HEK293 (cell line): Measurements from ENCODE around the gene TEC.

Source experiments
- CTCF ChIA-PET: fragments of 350-600 bp; formaldehyde crosslinking; extraction: SDS; loops from one replicate; lab custom pipeline; 2021; ENCODE audit warnings: antibody characterized with exemption; lab: Yijun Ruan, JAX
- POLR2A ChIA-PET: fragments of 300-600 bp; formaldehyde crosslinking; extraction: SDS; loops from one replicate; lab custom pipeline; 2020; ENCODE audit warnings: antibody characterized with exemption, inconsistent platforms; lab: Yijun Ruan, JAX
- H3K27ac ChIP-seq: fragments of 200-500 bp; sonication (Bioruptor generic); 2 replicates; pipeline ENCODE4 v1.5.1; 2014; ENCODE audit warnings: low read depth, low read length, control low read depth, inconsistent platforms; ENCODE audit errors: extremely low read depth
- H3K36me3 ChIP-seq, 2 experiments: fragments of 200-500 bp in 1 of 2; sonication (Bioruptor generic) in 1 of 2; 1 replicate in 1 of 2; 2 replicates in 1 of 2; pipeline ENCODE4 v1.5.1; 2014 to 2017; ENCODE audit warnings: inconsistent platforms in 2 of 2, low read length in 2 of 2; ENCODE audit not compliant: control insufficient read depth in 2 of 2, insufficient read depth in 1 of 2
- H3K4me1 ChIP-seq: fragments of 200-500 bp; sonication (Bioruptor generic); 2 replicates; pipeline ENCODE4 v1.5.1; 2014; ENCODE audit warnings: mild to moderate bottlenecking, low read length, inconsistent platforms; ENCODE audit not compliant: control insufficient read depth, insufficient read depth
- H3K4me3 ChIP-seq: 2 replicates; pipeline ENCODE4 v1.5.1; 2011; ENCODE audit warnings: low read depth, mild to moderate bottlenecking, control low read depth, low read length, moderate library complexity
- H3K9me3 ChIP-seq: fragments of 200-500 bp; sonication (Bioruptor generic); 2 replicates; pipeline ENCODE4 v1.5.1; 2014; ENCODE audit warnings: low read depth, low read length, inconsistent platforms; ENCODE audit not compliant: control insufficient read depth, insufficient read depth
- EGR2 ChIP-seq: fragments of 450-650 bp; formaldehyde crosslinking; IDR thresholded peaks from 2 replicates; pipeline ENCODE4 v1.5.1; 2016; ENCODE audit warnings: low read depth, missing biosample characterization, missing genetic modification characterization
- SETDB1 ChIP-seq: IDR thresholded peaks from one replicate; pipeline ENCODE4 v1.6.1; 2017; ENCODE audit warnings: mild to moderate bottlenecking, low read length, moderate library complexity, mixed read lengths; ENCODE audit not compliant: insufficient read length
- TCF7L2 ChIP-seq: IDR thresholded peaks from 2 replicates; pipeline ENCODE4 v1.6.1; 2011; ENCODE audit warnings: low read depth, mild to moderate bottlenecking, inconsistent platforms, low read length, moderate library complexity, borderline replicate concordance
- YY2 ChIP-seq: fragments of 450-650 bp; formaldehyde crosslinking; IDR thresholded peaks from 2 replicates; pipeline ENCODE4 v1.5.1; 2016; ENCODE audit warnings: missing biosample characterization, missing genetic modification characterization
- ZBTB11 ChIP-seq: fragments of 450-650 bp; formaldehyde crosslinking; conservative IDR thresholded peaks from 2 replicates; pipeline ENCODE4 v1.5.1; 2016; ENCODE audit warnings: low read depth, missing biosample characterization, missing genetic modification characterization
- ZBTB17 ChIP-seq: fragments of 450-650 bp; formaldehyde crosslinking; IDR thresholded peaks from 2 replicates; pipeline ENCODE4 v1.5.1; 2016; ENCODE audit warnings: missing biosample characterization, missing genetic modification characterization
- ZBTB21 ChIP-seq: fragments of 450-650 bp; formaldehyde crosslinking; IDR thresholded peaks from 2 replicates; pipeline ENCODE4 v1.5.1; 2017; ENCODE audit warnings: missing biosample characterization, missing genetic modification characterization
- ZBTB8A ChIP-seq: fragments of 450-650 bp; formaldehyde crosslinking; IDR thresholded peaks from 2 replicates; pipeline ENCODE4 v1.5.1; 2016; ENCODE audit warnings: missing biosample characterization, missing genetic modification characterization
- ZFHX2 ChIP-seq: fragments of 450-650 bp; formaldehyde crosslinking; conservative IDR thresholded peaks from 2 replicates; pipeline ENCODE4 v1.5.1; 2016; ENCODE audit warnings: missing biosample characterization, missing genetic modification characterization
- ZFP37 ChIP-seq: fragments of 450-650 bp; formaldehyde crosslinking; IDR thresholded peaks from 2 replicates; pipeline ENCODE4 v1.5.1; 2016; ENCODE audit warnings: missing biosample characterization, missing genetic modification characterization
- ZNF112 ChIP-seq: fragments of 450-650 bp; formaldehyde crosslinking; IDR thresholded peaks from 2 replicates; pipeline ENCODE4 v1.5.0; 2017; ENCODE audit warnings: missing biosample characterization, missing genetic modification characterization
- ZNF114 ChIP-seq: fragments of 450-650 bp; formaldehyde crosslinking; IDR thresholded peaks from 2 replicates; pipeline ENCODE4 v1.5.0; 2017; ENCODE audit warnings: missing biosample characterization, missing genetic modification characterization
- ZNF140 ChIP-seq: fragments of 450-650 bp; formaldehyde crosslinking; IDR thresholded peaks from 2 replicates; pipeline ENCODE4 v1.5.1; 2016; ENCODE audit warnings: missing biosample characterization, missing genetic modification characterization
- ZNF23 ChIP-seq: fragments of 450-650 bp; formaldehyde crosslinking; IDR thresholded peaks from 2 replicates; pipeline ENCODE4 v1.5.1; 2016; ENCODE audit warnings: missing biosample characterization, missing genetic modification characterization, borderline replicate concordance
- ZNF24 ChIP-seq: fragments of 450-650 bp; formaldehyde crosslinking; IDR thresholded peaks from 2 replicates; pipeline ENCODE4 v1.5.1; 2016; ENCODE audit warnings: missing biosample characterization, missing genetic modification characterization
- ZNF248 ChIP-seq: fragments of 450-650 bp; formaldehyde crosslinking; IDR thresholded peaks from 2 replicates; pipeline ENCODE4 v1.5.1; 2017; ENCODE audit warnings: missing biosample characterization, missing genetic modification characterization
- ZNF324 ChIP-seq: fragments of 450-650 bp; formaldehyde crosslinking; IDR thresholded peaks from 2 replicates; pipeline ENCODE4 v1.5.1; 2016; ENCODE audit warnings: missing biosample characterization, missing genetic modification characterization
- ZNF394 ChIP-seq: fragments of 450-650 bp; formaldehyde crosslinking; IDR thresholded peaks from 2 replicates; pipeline ENCODE4 v1.5.1; 2016; ENCODE audit warnings: missing biosample characterization, missing genetic modification characterization, mild to moderate bottlenecking, moderate library complexity, borderline replicate concordance
- ZNF426 ChIP-seq: fragments of 450-650 bp; formaldehyde crosslinking; IDR thresholded peaks from 2 replicates; pipeline ENCODE4 v1.5.1; 2017; ENCODE audit warnings: missing biosample characterization, missing genetic modification characterization, mild to moderate bottlenecking, inconsistent platforms, moderate library complexity
- ZNF433 ChIP-seq: fragments of 450-650 bp; formaldehyde crosslinking; IDR thresholded peaks from 2 replicates; pipeline ENCODE4 v1.5.1; 2016; ENCODE audit warnings: missing biosample characterization, missing genetic modification characterization, low read depth
- ZNF518A ChIP-seq: fragments of 450-650 bp; formaldehyde crosslinking; conservative IDR thresholded peaks from 2 replicates; pipeline ENCODE4 v1.5.1; 2016; ENCODE audit warnings: low read depth, missing biosample characterization, missing genetic modification characterization
- ZNF544 ChIP-seq: fragments of 450-650 bp; formaldehyde crosslinking; IDR thresholded peaks from 2 replicates; pipeline ENCODE4 v1.5.0; 2017; ENCODE audit warnings: missing biosample characterization, missing genetic modification characterization
- ZNF555 ChIP-seq: fragments of 450-650 bp; formaldehyde crosslinking; conservative IDR thresholded peaks from 2 replicates; pipeline ENCODE4 v1.5.1; 2017; ENCODE audit warnings: missing biosample characterization, mild to moderate bottlenecking, missing genetic modification characterization, inconsistent platforms
- ZNF571 ChIP-seq: fragments of 450-650 bp; formaldehyde crosslinking; IDR thresholded peaks from 2 replicates; pipeline ENCODE4 v1.5.0; 2017; ENCODE audit warnings: missing biosample characterization, missing genetic modification characterization
- ZNF580 ChIP-seq: fragments of 450-650 bp; formaldehyde crosslinking; IDR thresholded peaks from 2 replicates; pipeline ENCODE4 v1.5.1; 2016; ENCODE audit warnings: missing biosample characterization, missing genetic modification characterization
- ZNF623 ChIP-seq: fragments of 450-650 bp; formaldehyde crosslinking; IDR thresholded peaks from 2 replicates; pipeline ENCODE4 v1.5.1; 2016; ENCODE audit warnings: missing biosample characterization, missing genetic modification characterization
- ZNF629 ChIP-seq: fragments of 450-650 bp; formaldehyde crosslinking; IDR thresholded peaks from 2 replicates; pipeline ENCODE4 v1.5.1; 2017; ENCODE audit warnings: missing biosample characterization, missing genetic modification characterization
- ZNF654 ChIP-seq: fragments of 450-650 bp; formaldehyde crosslinking; IDR thresholded peaks from 2 replicates; pipeline ENCODE4 v1.5.1; 2016; ENCODE audit warnings: low read depth, missing biosample characterization, missing genetic modification characterization
- ZNF677 ChIP-seq: fragments of 450-650 bp; IDR thresholded peaks from 2 replicates; pipeline ENCODE4 v1.5.0; 2018; ENCODE audit warnings: missing biosample characterization, mild to moderate bottlenecking, missing genetic modification characterization, moderate library complexity
- ZNF768 ChIP-seq: fragments of 450-650 bp; formaldehyde crosslinking; IDR thresholded peaks from 2 replicates; pipeline ENCODE4 v1.5.1; 2018; ENCODE audit warnings: missing biosample characterization, mild to moderate bottlenecking, missing genetic modification characterization
- ZXDB ChIP-seq: fragments of 450-650 bp; formaldehyde crosslinking; IDR thresholded peaks from 2 replicates; pipeline ENCODE4 v1.5.1; 2016; ENCODE audit warnings: missing biosample characterization, missing genetic modification characterization

The TEC gene

GRCh38 chr4:48152259-48152658 lies 117.4 kb downstream of the TEC start:
- no peaks in the 10 kb centered on the region for H3K4me1 ChIP-seq
- H3K9me3 ChIP-seq, result no peaks in the 10 kb centered on the region
- no peak overlapping the region for H3K4me3 ChIP-seq
- H3K27ac ChIP-seq, result no peak overlapping the region
- peaks cover 0 to 14% of the 10 kb centered on the region in 2 experiments; a peak in 1 of 3 replicates for H3K36me3 ChIP-seq
- POLR2A ChIA-PET, result no interaction called here
- CTCF ChIA-PET, result interaction anchor here (0.7 kb wide), 1 partner anchor 54 kb away, joined by 3 read pairs; no protein-coding TSS in a partner anchor
- TF ChIP-seq ZFHX2 (no peak), ZNF623 (tag by site-specific recombination) (peak; percentile 43; the same call in 1 of the 2 replicates), ZNF23 (tag by site-specific recombination) (no peak), ZNF112 (tag by site-specific recombination) (no peak), ZNF426 (peak; percentile 66), ZXDB (tag by site-specific recombination) (0 out of 2 replicates have a peak, but pooled peaks have one; percentile 25), ZBTB17 (tag by site-specific recombination) (no peak), ZNF544 (tag by site-specific recombination) (no peak), ZNF394 (peak; percentile 75; the same call in 1 of the 2 replicates), TCF7L2 (no peak), ZNF580 (tag by site-specific recombination) (no peak), ZNF140 (tag by site-specific recombination) (peak; percentile 45; the same call in 1 of the 2 replicates), ZNF324 (no peak), ZNF629 (tag by site-specific recombination) (no peak), ZFP37 (tag by site-specific recombination) (no peak), ZNF677 (no peak), ZNF433 (tag by site-specific recombination) (no peak), ZNF555 (tag by site-specific recombination) (peak; percentile 52), ZBTB21 (tag by site-specific recombination) (no peak), ZNF654 (tag by site-specific recombination) (peak; percentile 17; the same call in 1 of the 2 replicates), ZNF248 (tag by site-specific recombination) (no peak), ZNF518A (tag by site-specific recombination) (peak; percentile 64), ZBTB11 (0 out of 2 replicates have a peak, but pooled peaks have one; percentile 39), ZBTB8A (tag by site-specific recombination) (peak; percentile 41; the same call in 1 of the 2 replicates), ZNF114 (no peak), ZNF768 (tag by site-specific recombination) (no peak), SETDB1 (no peak), ZNF571 (tag by site-specific recombination) (no peak), YY2 (tag by site-specific recombination) (no peak), EGR2 (tag by site-specific recombination) (no peak), ZNF24 (tag by site-specific recombination) (no peak)
